GM12878 (cell line): ENCODE data around the gene CEP76. TPM values are rescaled to one million over a fixed set of nuclear protein-coding genes. Genes with fewer than 3 reads are reported as not detected.

Experiments used
- ATAC-seq: fragments of 200-7000 bp; cut with Tn5 transposase; 3 replicates; pipeline ENCODE4 v1.9.1; 2020; ENCODE audit warnings: mild to moderate bottlenecking, moderate library complexity
- BruUV-seq: library from RNA; stranded (reverse); fragments of 400-500 nt; replicated peaks from 2 replicates; lab custom pipeline; 2021; lab: Mats Ljungman, UMichigan
- CTCF ChIA-PET: fragments of 300-600 bp; sonication (Branson Sonifier 250); formaldehyde crosslinking; extraction: SDS; loops from one replicate; lab custom pipeline; 2021; ENCODE audit warnings: inconsistent platforms; lab: Yijun Ruan, JAX
- POLR2A ChIA-PET: fragments of 350-600 bp; formaldehyde crosslinking; extraction: SDS; loops from one replicate; lab custom pipeline; 2021; ENCODE audit warnings: inconsistent platforms; lab: Charles Lee
- RAD21 ChIA-PET: fragments of 300-600 bp; sonication (Branson Sonifier 250); formaldehyde crosslinking; loops from one replicate; lab custom pipeline; 2023; ENCODE audit warnings: antibody characterized with exemption; ENCODE audit not compliant: unreplicated experiment; lab: Charles Lee
- SMC1A ChIA-PET: fragments of 300-600 bp; sonication (Branson Sonifier 250); formaldehyde crosslinking; loops from one replicate; lab custom pipeline; 2023; ENCODE audit not compliant: unreplicated experiment, uncharacterized antibody; lab: Charles Lee
- DNase-seq: peaks from one replicate; pipeline ENCODE4 v3.0.0-alpha.2; 2011; ENCODE audit warnings: low read depth, low spot score
- FAIRE-seq: peaks from 3 replicates; lab custom pipeline; 2011; peaks lifted over from hg19 to GRCh38; lab: Jason Lieb, UNC
- H2AFZ ChIP-seq: 2 replicates; pipeline ENCODE4 v1.6.0; 2011; ENCODE audit warnings: low read depth, low read length, control low read depth; ENCODE audit not compliant: control insufficient read depth
- H3K27ac ChIP-seq: 2 replicates; pipeline ENCODE4 v1.5.1; 2011; ENCODE audit warnings: control low read depth; ENCODE audit not compliant: control insufficient read depth, insufficient read depth
- H3K27me3 ChIP-seq, 2 experiments: replicated peaks in 1 of 2; 2 replicates each; pipeline versions ENCODE4 v1.6.0 to v1.6.1; 2011; ENCODE audit warnings: low read length in 1 of 2; ENCODE audit not compliant: control insufficient read depth in 2 of 2, insufficient read depth in 2 of 2
- H3K36me3 ChIP-seq, 2 experiments: 2 replicates each; pipeline ENCODE4 v1.5.1; 2011; ENCODE audit warnings: low read length in 1 of 2; ENCODE audit not compliant: control insufficient read depth in 2 of 2, insufficient read depth in 2 of 2
- H3K4me1 ChIP-seq: 2 replicates; pipeline ENCODE4 v1.6.1; 2011; ENCODE audit warnings: mild to moderate bottlenecking, low read length, moderate library complexity, mixed read lengths; ENCODE audit not compliant: control insufficient read depth, insufficient read depth
- H3K4me2 ChIP-seq: 2 replicates; pipeline ENCODE4 v1.6.0; 2011; ENCODE audit warnings: control low read depth; ENCODE audit not compliant: control insufficient read depth, insufficient read depth
- H3K4me3 ChIP-seq: fragments of 200-600 bp; sonication (generic); 2 replicates; pipeline ENCODE4 v1.5.1; 2016
- H3K79me2 ChIP-seq: 2 replicates; pipeline ENCODE4 v1.6.0; 2011; ENCODE audit warnings: low read length; ENCODE audit not compliant: control insufficient read depth, insufficient read depth
- H3K9ac ChIP-seq: 2 replicates; pipeline ENCODE4 v1.8.0; 2011; ENCODE audit warnings: low read length, control low read depth, mixed read lengths; ENCODE audit not compliant: control insufficient read depth, insufficient read depth
- H3K9me3 ChIP-seq: replicated peaks from 3 replicates; pipeline ENCODE4 v1.5.1; 2011; ENCODE audit warnings: mild to moderate bottlenecking, low read length; ENCODE audit not compliant: control insufficient read depth, insufficient read depth
- H4K20me1 ChIP-seq: 2 replicates; pipeline ENCODE4 v1.6.0; 2011; ENCODE audit not compliant: control insufficient read depth, insufficient read depth
- CBFB ChIP-seq: IDR thresholded peaks from 2 replicates; pipeline ENCODE4 v1.6.1; 2016; ENCODE audit warnings: antibody characterized with exemption, low read depth
- CHD2 ChIP-seq: IDR thresholded peaks from 2 replicates; pipeline ENCODE4 v1.6.1; 2011; ENCODE audit warnings: low read depth, low read length, improper control_type of control experiment, borderline replicate concordance
- EED ChIP-seq: sonication (generic); IDR thresholded peaks from 2 replicates; pipeline ENCODE4 v1.6.1; 2016; ENCODE audit warnings: antibody characterized with exemption, low read depth
- IKZF2 ChIP-seq, 2 experiments: fragments of 450-650 bp; IDR thresholded peaks; 2 replicates each; pipeline ENCODE4 v1.6.1; 2017; ENCODE audit warnings: mild to moderate bottlenecking in 2 of 2, moderate library complexity in 2 of 2
- KLF5 ChIP-seq: fragments of 450-650 bp; IDR thresholded peaks from 2 replicates; pipeline ENCODE4 v1.6.1; 2014; ENCODE audit warnings: mild to moderate bottlenecking; ENCODE audit not compliant: partially characterized antibody
- MEF2B ChIP-seq: fragments of 450-650 bp; IDR thresholded peaks from 2 replicates; pipeline ENCODE4 v1.6.1; 2018; ENCODE audit warnings: mild to moderate bottlenecking, moderate library complexity; ENCODE audit not compliant: partially characterized antibody, poor library complexity, severe bottlenecking
- NR2F1 ChIP-seq: fragments of 450-650 bp; conservative IDR thresholded peaks from 2 replicates; pipeline ENCODE4 v1.6.1; 2017; ENCODE audit warnings: mild to moderate bottlenecking
- PAX8 ChIP-seq: fragments of 450-650 bp; IDR thresholded peaks from 2 replicates; pipeline ENCODE4 v1.6.1; 2017; ENCODE audit warnings: mild to moderate bottlenecking, moderate library complexity
- RUNX3 ChIP-seq: IDR thresholded peaks from 2 replicates; pipeline ENCODE4 v1.6.1; 2012; ENCODE audit warnings: low read length, inconsistent platforms
- TCF12 ChIP-seq: IDR thresholded peaks from 2 replicates; pipeline ENCODE4 v1.6.1; 2011; ENCODE audit warnings: low read depth, mild to moderate bottlenecking, low read length
- TCF3 ChIP-seq: IDR thresholded peaks from 2 replicates; pipeline ENCODE4 v1.6.1; 2012; ENCODE audit warnings: low read depth, mild to moderate bottlenecking, low read length, borderline replicate concordance; ENCODE audit not compliant: insufficient read depth
- ZBED1 ChIP-seq: IDR thresholded peaks from 2 replicates; pipeline ENCODE4 v1.6.1; 2016; ENCODE audit warnings: borderline replicate concordance
- WGBS: methylation state at CpG from one replicate; pipeline ENCODE4 v1.1.6; 2016; ENCODE audit warnings: low lambda C conversion rate; ENCODE audit not compliant: insufficient replicate concordance, insufficient coverage; ENCODE audit errors: missing lambda C conversion rate; 5-methylcytosine and 5-hydroxymethylcytosine counted together
- in situ Hi-C: fragments of 300-500 bp; cut with MboI; formaldehyde crosslinking; loops from 9 replicates; pipeline ENCODE4 v1.14.3; 2018; ENCODE audit warnings: mixed read lengths
- intact Hi-C: fragments of 100-400 bp; cut with micrococcal nuclease; formaldehyde crosslinking; loops from one replicate; pipeline ENCODE4 v1.14.2; 2022; ENCODE audit not compliant: unreplicated experiment
- polyA plus RNA-seq, 11 experiments: library from polyadenylated mRNA; depleted of rRNA in 4 of 11; unstranded in 6 of 11; stranded (reverse) in 5 of 11; fragments of >200 nt; fragmentation: Nextera tagmentation in 4 of 11; fragmentation: Illumina TruSeq in 1 of 11; extraction: Ambion mirVana in 4 of 11; extraction: Trizol in 1 of 11; gene quantifications; 1 replicate in 1 of 11; 2 replicates in 10 of 11; pipeline versions ENCODE4 v1.2.1 to v1.2.3, GENCODE V29; 2011 to 2016; ENCODE audit warnings: inconsistent platforms in 2 of 11, missing spikeins in 2 of 11, low read depth in 1 of 11
- total RNA-seq, 4 experiments: library from RNA; depleted of rRNA in 3 of 4; stranded (reverse); fragments of >200 nt in 3 of 4; fragmentation: Illumina TruSeq in 1 of 4; extraction: Trizol in 1 of 4; gene quantifications; 2 replicates each; pipeline versions ENCODE4 v1.2.1 to v1.2.3, GENCODE V29; 2013 to 2021
- TF ChIP-seq, protein P1 (sequence below): IDR thresholded peaks from 2 replicates; pipeline ENCODE4 v1.6.1; 2011; ENCODE audit warnings: mild to moderate bottlenecking, low read depth, low read length, moderate library complexity; ENCODE audit not compliant: insufficient replicate concordance

The CEP76 gene
- total and polyA plus RNA-seq, 10 of the 15 experiments (the other 5 are each of a cell fraction or from before 2014, with no cell fraction given), result 3.9 to 14.9 (median 13.2) TPM

GRCh38 chr18:12750076-12750714 is 47.7 kb upstream of the CEP76 start:
- peak; percentile 62 for ATAC-seq
- POLR2A ChIA-PET, result no interaction called here

More at GRCh38 chr18:12750076-12750714, 47.7 kb upstream of the CEP76 start:
- Histone ChIP-seq H3K36me3 (no peaks in the 10 kb centered on the region), H4K20me1 (no peaks in the 10 kb centered on the region), H3K4me1 (peaks cover 10% of the 10 kb centered on the region), H3K27me3 (no peaks in the 10 kb centered on the region), H3K4me2 (peak overlapping the region; percentile 36), H3K9ac (no peak overlapping the region), H3K4me3 (peak overlapping the region; percentile 2; the same call in 1 of the 2 replicates), H2AFZ (peak overlapping the region; percentile 25), H3K79me2 (no peaks in the 10 kb centered on the region), H3K9me3 (no peaks in the 10 kb centered on the region), H3K27ac (no peak overlapping the region)
- 7% methylated on average over 14 of the region's 14 CpGs for WGBS
- CTCF ChIA-PET, result interaction anchor here (1.2 to 2.8 kb wide), 5 partner anchors 13 to 184 kb away, joined by 3 to 8 read pairs (median 7); no protein-coding TSS in a partner anchor
- in situ Hi-C loops (no loop called here), intact Hi-C loops (no loop called here)
- TF ChIP-seq MEF2B, result peak; percentile 16
- TF ChIP-seq IKZF2 (IDR thresholded peaks at IDR 0.05), result 0 out of 4 replicates have a peak, but pooled peaks of 1 of the 2 experiments have one; percentile 10
- no peak for TF ChIP-seq PAX8
- no peak for TF ChIP-seq ZBED1
- TF ChIP-seq TCF12, result peak; percentile 68; the same call in 1 of the 2 replicates
- peak; percentile 49; the same call in 1 of the 2 replicates for TF ChIP-seq CBFB
- 0 out of 2 replicates have a peak, but pooled peaks have one; percentile 22 for TF ChIP-seq EED
- TF ChIP-seq NR2F1, result 0 out of 2 replicates have a peak, but pooled peaks have one; percentile 19
- TF ChIP-seq TCF3, result peak; percentile 43; the same call in 1 of the 2 replicates
- TF ChIP-seq, protein P1, sequence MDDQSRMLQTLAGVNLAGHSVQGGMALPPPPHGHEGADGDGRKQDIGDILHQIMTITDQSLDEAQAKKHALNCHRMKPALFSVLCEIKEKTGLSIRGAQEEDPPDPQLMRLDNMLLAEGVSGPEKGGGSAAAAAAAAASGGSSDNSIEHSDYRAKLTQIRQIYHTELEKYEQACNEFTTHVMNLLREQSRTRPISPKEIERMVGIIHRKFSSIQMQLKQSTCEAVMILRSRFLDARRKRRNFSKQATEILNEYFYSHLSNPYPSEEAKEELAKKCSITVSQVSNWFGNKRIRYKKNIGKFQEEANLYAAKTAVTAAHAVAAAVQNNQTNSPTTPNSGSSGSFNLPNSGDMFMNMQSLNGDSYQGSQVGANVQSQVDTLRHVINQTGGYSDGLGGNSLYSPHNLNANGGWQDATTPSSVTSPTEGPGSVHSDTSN, result no peak
- peak; percentile 83 for TF ChIP-seq RUNX3
- no peak for TF ChIP-seq KLF5
- TF ChIP-seq CHD2, result no peak
- peak; percentile 81 for FAIRE-seq
- DNase-seq, result peak; percentile 23
- BruUV-seq, result no TSS peak
- SMC1A ChIA-PET, result interaction anchor here (0.7 to 2.9 kb wide), 9 partner anchors 8 to 410 kb away, joined by 3 to 6 read pairs (median 4); no protein-coding TSS in a partner anchor
- RAD21 ChIA-PET, result interaction anchor here (0.9 to 2.2 kb wide), 3 partner anchors 35 to 184 kb away, joined by 3 to 8 read pairs (median 5); no protein-coding TSS in a partner anchor
